HEK293 (cell line): ENCODE data around the gene VPS33A.

Source experiments
- GFI1B ChIP-seq: fragments of 450-650 bp; formaldehyde crosslinking; IDR thresholded peaks from 2 replicates; pipeline ENCODE4 v1.5.1; 2016; ENCODE audit warnings: missing biosample characterization, missing genetic modification characterization
- GLIS2 ChIP-seq: fragments of 450-650 bp; formaldehyde crosslinking; IDR thresholded peaks from 2 replicates; pipeline ENCODE4 v1.5.1; 2016; ENCODE audit warnings: missing biosample characterization, missing genetic modification characterization
- HOXA7 ChIP-seq: sonication (generic); formaldehyde crosslinking; IDR thresholded peaks from 2 replicates; pipeline ENCODE4 v1.8.1; 2022; ENCODE audit warnings: missing genetic modification reagents, borderline replicate concordance
- REST ChIP-seq: fragments of 450-650 bp; formaldehyde crosslinking; IDR thresholded peaks from 2 replicates; pipeline ENCODE4 v1.5.1; 2016; ENCODE audit warnings: missing biosample characterization, missing genetic modification characterization
- SCRT1 ChIP-seq: fragments of 450-650 bp; formaldehyde crosslinking; IDR thresholded peaks from 2 replicates; pipeline ENCODE4 v1.5.1; 2016; ENCODE audit warnings: missing biosample characterization, missing genetic modification characterization, borderline replicate concordance
- WT1 ChIP-seq: fragments of 450-650 bp; formaldehyde crosslinking; IDR thresholded peaks from 2 replicates; pipeline ENCODE4 v1.5.1; 2016; ENCODE audit warnings: missing biosample characterization, missing genetic modification characterization
- ZBTB49 ChIP-seq: fragments of 450-650 bp; formaldehyde crosslinking; IDR thresholded peaks from 2 replicates; pipeline ENCODE4 v1.5.1; 2016; ENCODE audit warnings: missing biosample characterization, missing genetic modification characterization, low read depth
- ZBTB7A ChIP-seq: fragments of 450-650 bp; formaldehyde crosslinking; IDR thresholded peaks from 2 replicates; pipeline ENCODE4 v1.5.1; 2016; ENCODE audit warnings: low read depth, missing biosample characterization, missing genetic modification characterization
- ZFP37 ChIP-seq: fragments of 450-650 bp; formaldehyde crosslinking; IDR thresholded peaks from 2 replicates; pipeline ENCODE4 v1.5.1; 2016; ENCODE audit warnings: missing biosample characterization, missing genetic modification characterization
- ZFP69B ChIP-seq: fragments of 450-650 bp; formaldehyde crosslinking; IDR thresholded peaks from 2 replicates; pipeline ENCODE4 v1.5.1; 2016; ENCODE audit warnings: missing biosample characterization, missing genetic modification characterization
- ZIC2 ChIP-seq: fragments of 450-650 bp; formaldehyde crosslinking; IDR thresholded peaks from 2 replicates; pipeline ENCODE4 v1.5.1; 2016; ENCODE audit warnings: missing biosample characterization, missing genetic modification characterization
- ZNF132 ChIP-seq: fragments of 450-650 bp; formaldehyde crosslinking; IDR thresholded peaks from 2 replicates; pipeline ENCODE4 v1.5.1; 2017; ENCODE audit warnings: missing biosample characterization, missing genetic modification characterization, borderline replicate concordance
- ZNF16 ChIP-seq: fragments of 450-650 bp; formaldehyde crosslinking; IDR thresholded peaks from 2 replicates; pipeline ENCODE4 v1.5.1; 2016; ENCODE audit warnings: low read depth, missing biosample characterization, missing genetic modification characterization
- ZNF19 ChIP-seq: fragments of 450-650 bp; formaldehyde crosslinking; IDR thresholded peaks from 2 replicates; pipeline ENCODE4; 2016; ENCODE audit warnings: missing biosample characterization, missing genetic modification characterization, low read depth
- ZNF211 ChIP-seq: fragments of 450-650 bp; formaldehyde crosslinking; IDR thresholded peaks from 2 replicates; pipeline ENCODE4 v1.5.1; 2016; ENCODE audit warnings: low read depth, missing biosample characterization, missing genetic modification characterization
- ZNF248 ChIP-seq: fragments of 450-650 bp; formaldehyde crosslinking; IDR thresholded peaks from 2 replicates; pipeline ENCODE4 v1.5.1; 2017; ENCODE audit warnings: missing biosample characterization, missing genetic modification characterization
- ZNF292 ChIP-seq: fragments of 450-650 bp; formaldehyde crosslinking; IDR thresholded peaks from 2 replicates; pipeline ENCODE4 v1.5.1; 2016; ENCODE audit warnings: low read depth, missing biosample characterization, missing genetic modification characterization, borderline replicate concordance
- ZNF404 ChIP-seq: fragments of 450-650 bp; formaldehyde crosslinking; IDR thresholded peaks from 2 replicates; pipeline ENCODE4 v1.5.1; 2017; ENCODE audit warnings: missing biosample characterization, missing genetic modification characterization
- ZNF549 ChIP-seq: fragments of 450-650 bp; IDR thresholded peaks from 2 replicates; pipeline ENCODE4 v1.5.1; 2018; ENCODE audit warnings: missing biosample characterization, missing genetic modification characterization, mild to moderate bottlenecking, inconsistent platforms, moderate library complexity
- ZNF658 ChIP-seq: fragments of 450-650 bp; formaldehyde crosslinking; IDR thresholded peaks from 2 replicates; pipeline ENCODE4; 2016; ENCODE audit warnings: missing biosample characterization, missing genetic modification characterization
- ZSCAN23 ChIP-seq: fragments of 450-650 bp; formaldehyde crosslinking; IDR thresholded peaks from 2 replicates; pipeline ENCODE4 v1.5.1; 2016; ENCODE audit warnings: missing biosample characterization, missing genetic modification characterization
- ZXDB ChIP-seq: fragments of 450-650 bp; formaldehyde crosslinking; IDR thresholded peaks from 2 replicates; pipeline ENCODE4 v1.5.1; 2016; ENCODE audit warnings: missing biosample characterization, missing genetic modification characterization
- TF ChIP-seq, protein P1 (sequence below): fragments of 450-650 bp; formaldehyde crosslinking; conservative IDR thresholded peaks from 2 replicates; pipeline ENCODE4 v1.5.1; 2016; ENCODE audit warnings: low read depth, missing biosample characterization, missing genetic modification characterization
- TF ChIP-seq, protein P2 (sequence below): fragments of 450-650 bp; formaldehyde crosslinking; IDR thresholded peaks from 2 replicates; pipeline ENCODE4 v1.5.1; 2016; ENCODE audit warnings: missing biosample characterization, missing genetic modification characterization
- TF ChIP-seq, protein P3 (sequence below): fragments of 450-650 bp; formaldehyde crosslinking; IDR thresholded peaks from 2 replicates; pipeline ENCODE4 v1.5.1; 2016; ENCODE audit warnings: missing biosample characterization, missing genetic modification characterization

Gene VPS33A

GRCh38 chr12:122225683-122226365 is 40.5 kb downstream of the VPS33A start, which contains the start of gene DIABLO (continued):
- TF ChIP-seq, protein P1, sequence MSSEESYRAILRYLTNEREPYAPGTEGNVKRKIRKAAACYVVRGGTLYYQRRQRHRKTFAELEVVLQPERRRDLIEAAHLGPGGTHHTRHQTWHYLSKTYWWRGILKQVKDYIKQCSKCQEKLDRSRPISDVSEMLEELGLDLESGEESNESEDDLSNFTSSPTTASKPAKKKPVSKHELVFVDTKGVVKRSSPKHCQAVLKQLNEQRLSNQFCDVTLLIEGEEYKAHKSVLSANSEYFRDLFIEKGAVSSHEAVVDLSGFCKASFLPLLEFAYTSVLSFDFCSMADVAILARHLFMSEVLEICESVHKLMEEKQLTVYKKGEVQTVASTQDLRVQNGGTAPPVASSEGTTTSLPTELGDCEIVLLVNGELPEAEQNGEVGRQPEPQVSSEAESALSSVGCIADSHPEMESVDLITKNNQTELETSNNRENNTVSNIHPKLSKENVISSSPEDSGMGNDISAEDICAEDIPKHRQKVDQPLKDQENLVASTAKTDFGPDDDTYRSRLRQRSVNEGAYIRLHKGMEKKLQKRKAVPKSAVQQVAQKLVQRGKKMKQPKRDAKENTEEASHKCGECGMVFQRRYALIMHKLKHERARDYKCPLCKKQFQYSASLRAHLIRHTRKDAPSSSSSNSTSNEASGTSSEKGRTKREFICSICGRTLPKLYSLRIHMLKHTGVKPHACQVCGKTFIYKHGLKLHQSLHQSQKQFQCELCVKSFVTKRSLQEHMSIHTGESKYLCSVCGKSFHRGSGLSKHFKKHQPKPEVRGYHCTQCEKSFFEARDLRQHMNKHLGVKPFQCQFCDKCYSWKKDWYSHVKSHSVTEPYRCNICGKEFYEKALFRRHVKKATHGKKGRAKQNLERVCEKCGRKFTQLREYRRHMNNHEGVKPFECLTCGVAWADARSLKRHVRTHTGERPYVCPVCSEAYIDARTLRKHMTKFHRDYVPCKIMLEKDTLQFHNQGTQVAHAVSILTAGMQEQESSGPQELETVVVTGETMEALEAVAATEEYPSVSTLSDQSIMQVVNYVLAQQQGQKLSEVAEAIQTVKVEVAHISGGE (tag by site-specific recombination): peak; percentile 92
- TF ChIP-seq ZBTB49 (tag by site-specific recombination): no peak
- TF ChIP-seq ZNF404: no peak
- TF ChIP-seq HOXA7: no peak
- TF ChIP-seq, protein P2, sequence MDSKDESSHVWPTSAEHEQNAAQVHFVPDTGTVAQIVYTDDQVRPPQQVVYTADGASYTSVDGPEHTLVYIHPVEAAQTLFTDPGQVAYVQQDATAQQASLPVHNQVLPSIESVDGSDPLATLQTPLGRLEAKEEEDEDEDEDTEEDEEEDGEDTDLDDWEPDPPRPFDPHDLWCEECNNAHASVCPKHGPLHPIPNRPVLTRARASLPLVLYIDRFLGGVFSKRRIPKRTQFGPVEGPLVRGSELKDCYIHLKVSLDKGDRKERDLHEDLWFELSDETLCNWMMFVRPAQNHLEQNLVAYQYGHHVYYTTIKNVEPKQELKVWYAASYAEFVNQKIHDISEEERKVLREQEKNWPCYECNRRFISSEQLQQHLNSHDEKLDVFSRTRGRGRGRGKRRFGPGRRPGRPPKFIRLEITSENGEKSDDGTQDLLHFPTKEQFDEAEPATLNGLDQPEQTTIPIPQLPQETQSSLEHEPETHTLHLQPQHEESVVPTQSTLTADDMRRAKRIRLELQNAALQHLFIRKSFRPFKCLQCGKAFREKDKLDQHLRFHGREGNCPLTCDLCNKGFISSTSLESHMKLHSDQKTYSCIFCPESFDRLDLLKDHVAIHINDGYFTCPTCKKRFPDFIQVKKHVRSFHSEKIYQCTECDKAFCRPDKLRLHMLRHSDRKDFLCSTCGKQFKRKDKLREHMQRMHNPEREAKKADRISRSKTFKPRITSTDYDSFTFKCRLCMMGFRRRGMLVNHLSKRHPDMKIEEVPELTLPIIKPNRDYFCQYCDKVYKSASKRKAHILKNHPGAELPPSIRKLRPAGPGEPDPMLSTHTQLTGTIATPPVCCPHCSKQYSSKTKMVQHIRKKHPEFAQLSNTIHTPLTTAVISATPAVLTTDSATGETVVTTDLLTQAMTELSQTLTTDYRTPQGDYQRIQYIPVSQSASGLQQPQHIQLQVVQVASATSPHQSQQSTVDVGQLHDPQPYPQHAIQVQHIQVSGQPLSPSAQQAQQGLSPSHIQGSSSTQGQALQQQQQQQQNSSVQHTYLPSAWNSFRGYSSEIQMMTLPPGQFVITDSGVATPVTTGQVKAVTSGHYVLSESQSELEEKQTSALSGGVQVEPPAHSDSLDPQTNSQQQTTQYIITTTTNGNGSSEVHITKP (tag by site-specific recombination): no peak
- peak; percentile 29; the same call in 1 of the 2 replicates for TF ChIP-seq ZIC2
- no peak for TF ChIP-seq ZNF16
- TF ChIP-seq ZNF19: no peak
- no peak for TF ChIP-seq ZNF549 (tag by site-specific recombination)
- no peak for TF ChIP-seq ZNF211 (tag by site-specific recombination)
- TF ChIP-seq, protein P3, sequence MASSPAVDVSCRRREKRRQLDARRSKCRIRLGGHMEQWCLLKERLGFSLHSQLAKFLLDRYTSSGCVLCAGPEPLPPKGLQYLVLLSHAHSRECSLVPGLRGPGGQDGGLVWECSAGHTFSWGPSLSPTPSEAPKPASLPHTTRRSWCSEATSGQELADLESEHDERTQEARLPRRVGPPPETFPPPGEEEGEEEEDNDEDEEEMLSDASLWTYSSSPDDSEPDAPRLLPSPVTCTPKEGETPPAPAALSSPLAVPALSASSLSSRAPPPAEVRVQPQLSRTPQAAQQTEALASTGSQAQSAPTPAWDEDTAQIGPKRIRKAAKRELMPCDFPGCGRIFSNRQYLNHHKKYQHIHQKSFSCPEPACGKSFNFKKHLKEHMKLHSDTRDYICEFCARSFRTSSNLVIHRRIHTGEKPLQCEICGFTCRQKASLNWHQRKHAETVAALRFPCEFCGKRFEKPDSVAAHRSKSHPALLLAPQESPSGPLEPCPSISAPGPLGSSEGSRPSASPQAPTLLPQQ (tag by site-specific recombination): peak; percentile 76; the same call in 1 of the 2 replicates
- no peak for TF ChIP-seq ZSCAN23 (tag by site-specific recombination)
- TF ChIP-seq GLIS2 (tag by site-specific recombination): 0 out of 2 replicates have a peak, but pooled peaks have one; percentile 18
- TF ChIP-seq ZBTB7A (tag by site-specific recombination): no peak
- peak; percentile 57; the same call in 1 of the 2 replicates for TF ChIP-seq REST (tag by site-specific recombination)
- TF ChIP-seq ZNF292 (tag by site-specific recombination): no peak
- TF ChIP-seq GFI1B (tag by site-specific recombination): no peak
- TF ChIP-seq ZFP69B (tag by site-specific recombination): peak; percentile 22; the same call in 1 of the 2 replicates
- TF ChIP-seq SCRT1: no peak
- no peak for TF ChIP-seq ZNF248
- peak; percentile 83 for TF ChIP-seq ZXDB (tag by site-specific recombination)
- peak; percentile 15; the same call in 1 of the 2 replicates for TF ChIP-seq WT1 (tag by site-specific recombination)
- TF ChIP-seq ZNF132 (tag by site-specific recombination): no peak
- no peak; the same call in 1 of the 2 replicates for TF ChIP-seq ZFP37
- no peak for TF ChIP-seq ZNF658 (tag by site-specific recombination)
